Fibroblast of lung (primary cell): Measurements from ENCODE around the gene CTSD.

Source experiments
- EZH2 ChIP-seq: IDR thresholded peaks from 2 replicates; pipeline ENCODE4 v1.5.1; 2012; ENCODE audit warnings: low read length, control low read depth, mild to moderate bottlenecking; ENCODE audit errors: missing control alignments
- TF ChIP-seq, protein P1 (sequence below), 2 donors: IDR thresholded peaks in 1 of 2; conservative IDR thresholded peaks in 1 of 2; 1 replicate in 1 of 2; 2 replicates in 1 of 2; pipeline ENCODE4 v1.5.1; 2011 to 2012; ENCODE audit warnings: low read length in 2 of 2, control low read depth in 1 of 2, inconsistent platforms in 1 of 2, low read depth in 1 of 2, mild to moderate bottlenecking in 1 of 2

- no peak for TF ChIP-seq EZH2
- TF ChIP-seq, protein P1, sequence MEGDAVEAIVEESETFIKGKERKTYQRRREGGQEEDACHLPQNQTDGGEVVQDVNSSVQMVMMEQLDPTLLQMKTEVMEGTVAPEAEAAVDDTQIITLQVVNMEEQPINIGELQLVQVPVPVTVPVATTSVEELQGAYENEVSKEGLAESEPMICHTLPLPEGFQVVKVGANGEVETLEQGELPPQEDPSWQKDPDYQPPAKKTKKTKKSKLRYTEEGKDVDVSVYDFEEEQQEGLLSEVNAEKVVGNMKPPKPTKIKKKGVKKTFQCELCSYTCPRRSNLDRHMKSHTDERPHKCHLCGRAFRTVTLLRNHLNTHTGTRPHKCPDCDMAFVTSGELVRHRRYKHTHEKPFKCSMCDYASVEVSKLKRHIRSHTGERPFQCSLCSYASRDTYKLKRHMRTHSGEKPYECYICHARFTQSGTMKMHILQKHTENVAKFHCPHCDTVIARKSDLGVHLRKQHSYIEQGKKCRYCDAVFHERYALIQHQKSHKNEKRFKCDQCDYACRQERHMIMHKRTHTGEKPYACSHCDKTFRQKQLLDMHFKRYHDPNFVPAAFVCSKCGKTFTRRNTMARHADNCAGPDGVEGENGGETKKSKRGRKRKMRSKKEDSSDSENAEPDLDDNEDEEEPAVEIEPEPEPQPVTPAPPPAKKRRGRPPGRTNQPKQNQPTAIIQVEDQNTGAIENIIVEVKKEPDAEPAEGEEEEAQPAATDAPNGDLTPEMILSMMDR (conservative IDR thresholded peaks at IDR 0.05 in 1 of 2, IDR thresholded peaks at IDR 0.05 in 1 of 2; ENCODE audit: low read depth in 1 of 2, low read length in 2 of 2): no peak
These were observed 45.4 kb downstream of the CTSD start for GRCh38 chr11:1718326-1718725.
